Astrocyte (in vitro differentiated cells and primary cell): ENCODE data around the gene EGR1. TPM values are rescaled to one million over a fixed set of nuclear protein-coding genes. Genes with fewer than 3 reads are reported as not detected.

Source experiments
- DNase-seq: peaks from one replicate; pipeline ENCODE4 v3.0.0-alpha.2; 2010; ENCODE audit warnings: low read depth
- FAIRE-seq: peaks from 2 replicates; lab custom pipeline; 2011; peaks lifted over from hg19 to GRCh38; lab: Jason Lieb, UNC
- H2AFZ ChIP-seq: 2 replicates; pipeline ENCODE4 v1.6.0; 2012; ENCODE audit warnings: low read depth, low read length, inconsistent platforms
- H3K27ac ChIP-seq: 2 replicates; pipeline ENCODE4 v1.5.1; 2011; ENCODE audit warnings: low read depth, low read length, inconsistent platforms
- H3K27me3 ChIP-seq: 2 replicates; pipeline ENCODE4 v1.6.0; 2011; ENCODE audit warnings: low read length, inconsistent platforms; ENCODE audit not compliant: insufficient read depth
- H3K36me3 ChIP-seq: 2 replicates; pipeline ENCODE4 v1.5.1; 2011; ENCODE audit warnings: low read length, inconsistent platforms; ENCODE audit not compliant: insufficient read depth
- H3K4me1 ChIP-seq: 2 replicates; pipeline ENCODE4 v1.5.1; 2011; ENCODE audit warnings: low read length, inconsistent platforms; ENCODE audit not compliant: insufficient read depth
- H3K4me2 ChIP-seq: 2 replicates; pipeline ENCODE4 v1.6.0; 2012; ENCODE audit warnings: low read length, inconsistent platforms
- H3K4me3 ChIP-seq: 2 replicates; pipeline ENCODE4 v1.5.1; 2011; ENCODE audit warnings: low read depth, mild to moderate bottlenecking, low read length, inconsistent platforms; ENCODE audit not compliant: insufficient read depth
- H3K79me2 ChIP-seq: 2 replicates; pipeline ENCODE4 v1.6.0; 2012; ENCODE audit warnings: mild to moderate bottlenecking, low read length, inconsistent platforms; ENCODE audit not compliant: insufficient read depth
- H3K9ac ChIP-seq: 2 replicates; pipeline ENCODE4 v1.6.0; 2012; ENCODE audit warnings: mild to moderate bottlenecking, low read length, inconsistent platforms
- H3K9me3 ChIP-seq: 2 replicates; pipeline ENCODE4 v1.5.1; 2012; ENCODE audit warnings: low read depth, mild to moderate bottlenecking, low read length, inconsistent platforms; ENCODE audit not compliant: insufficient read depth
- H4K20me1 ChIP-seq: 2 replicates; pipeline ENCODE4 v1.6.0; 2012; ENCODE audit warnings: low read length, inconsistent platforms; ENCODE audit not compliant: insufficient read depth
- H3K27ac Mint-ChIP-seq: one replicate; pipeline ENCODE4 v1.8.0; 2021; ENCODE audit warnings: mild to moderate bottlenecking, mixed read lengths; ENCODE audit not compliant: unreplicated experiment
- H3K27me3 Mint-ChIP-seq: one replicate; pipeline ENCODE4 v1.8.0; 2021; ENCODE audit warnings: low read depth, mixed read lengths; ENCODE audit not compliant: unreplicated experiment
- H3K36me3 Mint-ChIP-seq: one replicate; pipeline ENCODE4 v1.8.0; 2021; ENCODE audit warnings: low read depth, mixed read lengths; ENCODE audit not compliant: unreplicated experiment
- H3K4me1 Mint-ChIP-seq: one replicate; pipeline ENCODE4 v1.8.0; 2021; ENCODE audit warnings: low read depth, mixed read lengths; ENCODE audit not compliant: unreplicated experiment
- H3K4me3 Mint-ChIP-seq: one replicate; pipeline ENCODE4 v1.8.0; 2021; ENCODE audit warnings: mild to moderate bottlenecking, moderate library complexity, mixed read lengths; ENCODE audit not compliant: unreplicated experiment
- H3K9me3 Mint-ChIP-seq: one replicate; pipeline ENCODE4 v1.8.0; 2021; ENCODE audit warnings: mild to moderate bottlenecking, mixed read lengths; ENCODE audit not compliant: unreplicated experiment
- CTCF ChIP-seq: IDR thresholded peaks from 2 replicates; pipeline ENCODE4 v1.5.1; 2011; ENCODE audit warnings: low read depth, mild to moderate bottlenecking, inconsistent platforms, low read length, moderate library complexity; ENCODE audit not compliant: insufficient read depth
- EZH2 ChIP-seq: IDR thresholded peaks from 2 replicates; pipeline ENCODE4 v1.6.1; 2012; ENCODE audit warnings: mild to moderate bottlenecking, low read length, inconsistent platforms; ENCODE audit not compliant: insufficient read depth
- total RNA-seq: library from RNA; stranded (reverse); gene quantifications from 2 replicates; pipeline ENCODE4 v1.2.1, GENCODE V29; 2021

EGR1 gene
- total RNA-seq, 1 donor from 2014 or later = 31.5 TPM

GRCh38 chr5:138514021-138514420, 48.7 kb downstream of the EGR1 start:
- Mint-ChIP-seq H3K36me3 (peaks cover 23% of the 10 kb centered on the region), H3K27me3 (no peaks in the 10 kb centered on the region), H3K4me1 (peaks cover 9% of the 10 kb centered on the region), H3K4me3 (no peak overlapping the region), H3K27ac (no peak overlapping the region), H3K9me3 (no peaks in the 10 kb centered on the region)
- FAIRE-seq = no peak
- Histone ChIP-seq H3K9ac (no peak overlapping the region), H3K4me1 (peaks cover under 1% of the 10 kb centered on the region), H4K20me1 (peaks cover 55% of the 10 kb centered on the region), H3K27ac (no peak overlapping the region), H3K27me3 (no peaks in the 10 kb centered on the region), H3K79me2 (peaks cover 56% of the 10 kb centered on the region), H2AFZ (no peak overlapping the region), H3K4me3 (no peak overlapping the region), H3K36me3 (peaks cover 61% of the 10 kb centered on the region), H3K4me2 (no peak overlapping the region), H3K9me3 (no peaks in the 10 kb centered on the region)
- TF ChIP-seq EZH2 (no peak), CTCF (no peak)
- DNase-seq = no peak

- no peak overlapping the region for H3K4me3 ChIP-seq
- no peak overlapping the region for H2AFZ ChIP-seq
- Mint-ChIP-seq H3K27me3 (no peaks in the 10 kb centered on the region), H3K27ac (no peak overlapping the region), H3K4me3 (no peak overlapping the region), H3K36me3 (peaks cover 18% of the 10 kb centered on the region), H3K4me1 (peaks cover 13% of the 10 kb centered on the region), H3K9me3 (no peaks in the 10 kb centered on the region)
- H3K9me3 ChIP-seq = no peaks in the 10 kb centered on the region
- H3K27ac ChIP-seq = no peak overlapping the region
- H3K4me2 ChIP-seq = no peak overlapping the region
- no peak for TF ChIP-seq CTCF
- no peak for TF ChIP-seq EZH2
- DNase-seq = no peak
- H3K27me3 ChIP-seq = no peaks in the 10 kb centered on the region
- H3K9ac ChIP-seq = no peak overlapping the region
- H3K36me3 ChIP-seq = peaks cover 56% of the 10 kb centered on the region
- FAIRE-seq = no peak
- H4K20me1 ChIP-seq = peaks cover 59% of the 10 kb centered on the region
- peaks cover 6% of the 10 kb centered on the region for H3K4me1 ChIP-seq
- peaks cover 66% of the 10 kb centered on the region for H3K79me2 ChIP-seq
Observed at GRCh38 chr5:138515556-138516245, 50.4 kb downstream of the EGR1 start.

- Histone ChIP-seq H3K4me2 (no peak overlapping the region), H3K9ac (no peak overlapping the region), H3K79me2 (peaks cover 74% of the 10 kb centered on the region), H3K4me1 (peaks cover 6% of the 10 kb centered on the region), H3K9me3 (no peaks in the 10 kb centered on the region), H3K36me3 (peaks cover 42% of the 10 kb centered on the region), H3K4me3 (no peak overlapping the region), H3K27ac (no peak overlapping the region), H3K27me3 (no peaks in the 10 kb centered on the region), H4K20me1 (peaks cover 61% of the 10 kb centered on the region), H2AFZ (no peak overlapping the region)
- Mint-ChIP-seq H3K27me3 (no peaks in the 10 kb centered on the region), H3K4me1 (peaks cover 13% of the 10 kb centered on the region), H3K36me3 (peaks cover 15% of the 10 kb centered on the region), H3K9me3 (no peaks in the 10 kb centered on the region), H3K4me3 (no peak overlapping the region), H3K27ac (no peak overlapping the region)
- TF ChIP-seq EZH2 (no peak), CTCF (no peak)
- no peak for DNase-seq
- no peak for FAIRE-seq
Observed at GRCh38 chr5:138517437-138517836, 52.2 kb downstream of the EGR1 start.
